ENCODE data around the gene KLRC4. TPM values are rescaled to one million over a fixed set of nuclear protein-coding genes. Genes with fewer than 3 reads are reported as not detected.

KLRC4 gene
- total and polyA plus RNA-seq, 10 of the 15 experiments (the other 5 are each of a cell fraction or from before 2014, with no cell fraction given) = 0.07 to 0.34 TPM; not detected in 8

DNA sequence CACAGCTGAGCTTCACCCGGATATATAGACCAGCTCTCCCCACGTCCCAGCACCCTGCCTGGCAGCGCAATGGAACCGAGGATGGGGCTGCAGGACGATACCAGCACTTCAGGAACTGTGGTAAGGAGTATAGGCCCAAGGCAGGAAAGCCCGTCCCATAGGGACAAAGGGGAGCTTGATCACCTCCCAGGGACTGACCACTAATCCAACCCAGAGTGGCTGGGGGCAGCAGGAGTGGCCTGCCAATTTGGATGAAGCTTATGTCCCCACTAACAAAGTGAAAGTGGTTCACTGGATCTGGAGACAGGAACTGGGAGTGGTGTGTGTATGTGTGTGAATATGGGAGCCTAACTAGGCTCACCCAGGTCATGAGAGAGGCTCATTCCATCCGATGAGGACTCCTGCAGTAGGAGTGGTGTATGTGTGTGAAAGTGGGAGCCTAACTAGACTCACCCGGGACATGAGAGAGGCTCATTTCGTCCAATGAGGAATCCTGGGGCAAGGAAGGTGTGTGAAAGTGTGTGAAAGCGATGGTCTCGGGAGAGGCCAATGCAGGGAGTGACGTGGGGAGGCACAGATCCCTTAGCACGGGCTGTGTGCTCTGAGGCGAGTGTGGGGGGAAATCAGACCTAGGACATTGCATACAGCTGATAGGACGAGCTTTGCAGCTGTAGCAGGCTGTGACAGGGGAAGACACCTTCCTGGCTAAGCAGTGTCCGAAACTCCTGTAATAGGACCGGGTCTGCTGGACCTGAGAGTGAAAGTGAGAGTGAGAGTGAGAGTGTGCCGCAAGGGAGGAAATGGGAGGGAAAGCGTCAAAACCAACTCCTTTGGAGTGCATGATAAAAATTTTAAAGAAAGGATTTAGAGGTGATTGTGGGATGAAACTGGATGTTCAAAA lies 45.4 kb downstream of the KLRC4 start (continued):
- TF ChIP-seq, protein P1, sequence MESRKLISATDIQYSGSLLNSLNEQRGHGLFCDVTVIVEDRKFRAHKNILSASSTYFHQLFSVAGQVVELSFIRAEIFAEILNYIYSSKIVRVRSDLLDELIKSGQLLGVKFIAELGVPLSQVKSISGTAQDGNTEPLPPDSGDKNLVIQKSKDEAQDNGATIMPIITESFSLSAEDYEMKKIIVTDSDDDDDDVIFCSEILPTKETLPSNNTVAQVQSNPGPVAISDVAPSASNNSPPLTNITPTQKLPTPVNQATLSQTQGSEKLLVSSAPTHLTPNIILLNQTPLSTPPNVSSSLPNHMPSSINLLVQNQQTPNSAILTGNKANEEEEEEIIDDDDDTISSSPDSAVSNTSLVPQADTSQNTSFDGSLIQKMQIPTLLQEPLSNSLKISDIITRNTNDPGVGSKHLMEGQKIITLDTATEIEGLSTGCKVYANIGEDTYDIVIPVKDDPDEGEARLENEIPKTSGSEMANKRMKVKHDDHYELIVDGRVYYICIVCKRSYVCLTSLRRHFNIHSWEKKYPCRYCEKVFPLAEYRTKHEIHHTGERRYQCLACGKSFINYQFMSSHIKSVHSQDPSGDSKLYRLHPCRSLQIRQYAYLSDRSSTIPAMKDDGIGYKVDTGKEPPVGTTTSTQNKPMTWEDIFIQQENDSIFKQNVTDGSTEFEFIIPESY (IDR thresholded peaks at IDR 0.05) = no peak
- TF ChIP-seq, protein P2, sequence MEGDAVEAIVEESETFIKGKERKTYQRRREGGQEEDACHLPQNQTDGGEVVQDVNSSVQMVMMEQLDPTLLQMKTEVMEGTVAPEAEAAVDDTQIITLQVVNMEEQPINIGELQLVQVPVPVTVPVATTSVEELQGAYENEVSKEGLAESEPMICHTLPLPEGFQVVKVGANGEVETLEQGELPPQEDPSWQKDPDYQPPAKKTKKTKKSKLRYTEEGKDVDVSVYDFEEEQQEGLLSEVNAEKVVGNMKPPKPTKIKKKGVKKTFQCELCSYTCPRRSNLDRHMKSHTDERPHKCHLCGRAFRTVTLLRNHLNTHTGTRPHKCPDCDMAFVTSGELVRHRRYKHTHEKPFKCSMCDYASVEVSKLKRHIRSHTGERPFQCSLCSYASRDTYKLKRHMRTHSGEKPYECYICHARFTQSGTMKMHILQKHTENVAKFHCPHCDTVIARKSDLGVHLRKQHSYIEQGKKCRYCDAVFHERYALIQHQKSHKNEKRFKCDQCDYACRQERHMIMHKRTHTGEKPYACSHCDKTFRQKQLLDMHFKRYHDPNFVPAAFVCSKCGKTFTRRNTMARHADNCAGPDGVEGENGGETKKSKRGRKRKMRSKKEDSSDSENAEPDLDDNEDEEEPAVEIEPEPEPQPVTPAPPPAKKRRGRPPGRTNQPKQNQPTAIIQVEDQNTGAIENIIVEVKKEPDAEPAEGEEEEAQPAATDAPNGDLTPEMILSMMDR (IDR thresholded peaks at IDR 0.05 in 2 of 3, conservative IDR thresholded peaks at IDR 0.05 in 1 of 3; ENCODE audit: control insufficient read depth in 2 of 3, extremely low read depth in 1 of 3, insufficient read depth in 1 of 3, low read depth in 3 of 3, low read length in 3 of 3) = no peak
- no peak for TF ChIP-seq CEBPB (IDR thresholded peaks at IDR 0.05; ENCODE audit: borderline replicate concordance in 1 of 2, low read depth in 2 of 2, low read length in 2 of 2)
- TF ChIP-seq EP300 (IDR thresholded peaks at IDR 0.05; ENCODE audit: borderline replicate concordance in 1 of 2, control insufficient read depth in 1 of 2, low read depth in 2 of 2, low read length in 2 of 2) = peak in 1 of 2 experiments; percentile 44; a peak in 3 of 4 replicates
- no peak for TF ChIP-seq NFXL1 (IDR thresholded peaks at IDR 0.05; ENCODE audit: borderline replicate concordance)
- TF ChIP-seq KAT2A (conservative IDR thresholded peaks at IDR 0.05; ENCODE audit: control insufficient read depth, low read depth, low read length) = no peak
- TF ChIP-seq, protein P3, sequence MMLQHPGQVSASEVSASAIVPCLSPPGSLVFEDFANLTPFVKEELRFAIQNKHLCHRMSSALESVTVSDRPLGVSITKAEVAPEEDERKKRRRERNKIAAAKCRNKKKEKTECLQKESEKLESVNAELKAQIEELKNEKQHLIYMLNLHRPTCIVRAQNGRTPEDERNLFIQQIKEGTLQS (IDR thresholded peaks at IDR 0.05; ENCODE audit: borderline replicate concordance, extremely low read depth, low read depth, low read length) = no peak
- peak; percentile 63; the same call in 1 of the 2 replicates for TF ChIP-seq SMAD5 (IDR thresholded peaks at IDR 0.05; ENCODE audit: low read depth)
- no peak for TF ChIP-seq SREBF1 (IDR thresholded peaks at IDR 0.05; ENCODE audit: low read length)
- TF ChIP-seq NR2C2 (IDR thresholded peaks at IDR 0.05; ENCODE audit: borderline replicate concordance, control insufficient read depth, insufficient read length, low read depth) = no peak
- no peak for TF ChIP-seq CHD4 (IDR thresholded peaks at IDR 0.05)
- peak; percentile 56; the same call in 1 of the 2 replicates for TF ChIP-seq PAX5 (IDR thresholded peaks at IDR 0.05; ENCODE audit: borderline replicate concordance, low read depth, low read length)
- TF ChIP-seq MTA2 (IDR thresholded peaks at IDR 0.05; ENCODE audit: low read depth) = peak; percentile 75; the same call in 1 of the 2 replicates
- no peak for TF ChIP-seq ZZZ3 (IDR thresholded peaks at IDR 0.05; ENCODE audit: control insufficient read depth, insufficient read length, low read depth)
- TF ChIP-seq SUPT20H (IDR thresholded peaks at IDR 0.05; ENCODE audit: borderline replicate concordance, control insufficient read depth, low read depth, low read length) = no peak
- TF ChIP-seq STAT1 (conservative IDR thresholded peaks at IDR 0.05) = no peak
- TF ChIP-seq SMARCA5 (IDR thresholded peaks at IDR 0.05) = no peak; the same call in 1 of the 2 replicates
- no peak for TF ChIP-seq RBBP5 (conservative IDR thresholded peaks at IDR 0.05)
- TF ChIP-seq POLR2AphosphoS5 (IDR thresholded peaks at IDR 0.05; ENCODE audit: low read length) = peak; percentile 64
- TF ChIP-seq DPF2 (IDR thresholded peaks at IDR 0.05) = 0 out of 2 replicates have a peak, but pooled peaks have one; percentile 51
- TF ChIP-seq, protein P4, sequence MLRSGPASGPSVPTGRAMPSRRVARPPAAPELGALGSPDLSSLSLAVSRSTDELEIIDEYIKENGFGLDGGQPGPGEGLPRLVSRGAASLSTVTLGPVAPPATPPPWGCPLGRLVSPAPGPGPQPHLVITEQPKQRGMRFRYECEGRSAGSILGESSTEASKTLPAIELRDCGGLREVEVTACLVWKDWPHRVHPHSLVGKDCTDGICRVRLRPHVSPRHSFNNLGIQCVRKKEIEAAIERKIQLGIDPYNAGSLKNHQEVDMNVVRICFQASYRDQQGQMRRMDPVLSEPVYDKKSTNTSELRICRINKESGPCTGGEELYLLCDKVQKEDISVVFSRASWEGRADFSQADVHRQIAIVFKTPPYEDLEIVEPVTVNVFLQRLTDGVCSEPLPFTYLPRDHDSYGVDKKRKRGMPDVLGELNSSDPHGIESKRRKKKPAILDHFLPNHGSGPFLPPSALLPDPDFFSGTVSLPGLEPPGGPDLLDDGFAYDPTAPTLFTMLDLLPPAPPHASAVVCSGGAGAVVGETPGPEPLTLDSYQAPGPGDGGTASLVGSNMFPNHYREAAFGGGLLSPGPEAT (IDR thresholded peaks at IDR 0.05; ENCODE audit: low read depth) = peak; percentile 70
- TF ChIP-seq ETV6 (conservative IDR thresholded peaks at IDR 0.05 in 1 of 2, IDR thresholded peaks at IDR 0.05 in 1 of 2; ENCODE audit: borderline replicate concordance in 1 of 2, low read depth in 1 of 2) = peak in 1 of 2 experiments; percentile 94; a peak in 2 of 4 replicates
- no peak for TF ChIP-seq WRNIP1 (IDR thresholded peaks at IDR 0.05; ENCODE audit: borderline replicate concordance, low read depth, low read length)
